GM21529 (cell line): ENCODE measurements around the gene POLR2H.
A peak's percentile ranks its signal among the peaks of the same experiment; 100 is the strongest.

ENCODE experiments used
- ATAC-seq: cut with Tn5 transposase; IDR thresholded peaks from one replicate; pipeline ENCODE4 v1.9.1; 2021; ENCODE audit not compliant: unreplicated experiment

Gene POLR2H

GRCh38 chr3:184368586-184369183 is 7.2 kb downstream of the POLR2H start:
- ATAC-seq: no peak

- ATAC-seq: peak; percentile 92
Measured at GRCh38 chr3:184371570-184372018, 10.1 kb downstream of the POLR2H start.

- no peak for ATAC-seq
Measured at GRCh38 chr3:184372296-184372821, 10.8 kb downstream of the POLR2H start.

- no peak for ATAC-seq
Measured at GRCh38 chr3:184372911-184373310, 11.4 kb downstream of the POLR2H start.

- no peak for ATAC-seq
Measured at GRCh38 chr3:184373422-184373821, 11.9 kb downstream of the POLR2H start.

GRCh38 chr3:184375747-184376461 is 14.4 kb downstream of the POLR2H start:
- no peak for ATAC-seq

GRCh38 chr3:184377374-184377773 is 15.9 kb downstream of the POLR2H start:
- ATAC-seq: no peak

GRCh38 chr3:184377882-184378445 is 16.5 kb downstream of the POLR2H start, which contains the start of gene THPO:
Gene THPO (minus strand): TSS chr3:184378207. CDS start chr3:184376259, 1,948 bp downstream.
- no peak for ATAC-seq

GRCh38 chr3:184378651-184379357 is 17.3 kb downstream of the POLR2H start:
- ATAC-seq: no peak

GRCh38 chr3:184379358-184380184 is 18.1 kb downstream of the POLR2H start, which contains the start of gene CHRD:
Gene CHRD (plus strand): TSS chr3:184380054. CDS start chr3:184380319, 265 bp downstream.
- no peak for ATAC-seq

GRCh38 chr3:184380185-184380626 is 18.7 kb downstream of the POLR2H start:
- no peak for ATAC-seq

GRCh38 chr3:184380627-184381260 is 19.2 kb downstream of the POLR2H start:
- no peak for ATAC-seq

- no peak for ATAC-seq
Measured at GRCh38 chr3:184381261-184382224, 20.0 kb downstream of the POLR2H start.

- no peak for ATAC-seq
Measured at GRCh38 chr3:184382326-184383032, 21.0 kb downstream of the POLR2H start.

- ATAC-seq: no peak
Measured at GRCh38 chr3:184383033-184383740, 21.7 kb downstream of the POLR2H start.

- no peak for ATAC-seq
Measured at GRCh38 chr3:184384342-184384741, 22.8 kb downstream of the POLR2H start.

GRCh38 chr3:184384856-184385422 is 23.4 kb downstream of the POLR2H start:
- ATAC-seq: no peak
